Measurements from ENCODE around the gene NTRK1.
A peak's percentile ranks its signal among the peaks of the same experiment; 100 is the strongest.

NTRK1 gene

DNA sequence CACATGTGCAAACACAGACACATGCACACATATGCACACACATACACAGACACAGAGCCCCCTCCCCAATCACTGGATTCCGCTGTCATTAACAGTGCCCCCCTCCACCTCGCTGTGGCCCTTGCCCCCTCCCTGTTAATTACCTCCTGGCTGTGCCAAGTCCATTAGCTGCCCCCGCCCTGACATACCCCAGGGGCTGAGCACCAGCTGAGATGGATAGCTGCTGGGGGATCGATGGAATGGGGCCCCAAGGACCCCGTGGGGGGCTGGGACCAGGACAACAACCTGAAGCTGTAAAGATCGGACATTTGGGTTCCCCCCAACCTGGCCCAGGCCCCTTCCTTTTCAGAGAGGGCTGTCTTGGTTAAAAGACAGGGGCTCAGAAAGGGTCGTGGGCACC lies 23.3 kb downstream of the NTRK1 start:
- no peak for DNase-seq

DNA sequence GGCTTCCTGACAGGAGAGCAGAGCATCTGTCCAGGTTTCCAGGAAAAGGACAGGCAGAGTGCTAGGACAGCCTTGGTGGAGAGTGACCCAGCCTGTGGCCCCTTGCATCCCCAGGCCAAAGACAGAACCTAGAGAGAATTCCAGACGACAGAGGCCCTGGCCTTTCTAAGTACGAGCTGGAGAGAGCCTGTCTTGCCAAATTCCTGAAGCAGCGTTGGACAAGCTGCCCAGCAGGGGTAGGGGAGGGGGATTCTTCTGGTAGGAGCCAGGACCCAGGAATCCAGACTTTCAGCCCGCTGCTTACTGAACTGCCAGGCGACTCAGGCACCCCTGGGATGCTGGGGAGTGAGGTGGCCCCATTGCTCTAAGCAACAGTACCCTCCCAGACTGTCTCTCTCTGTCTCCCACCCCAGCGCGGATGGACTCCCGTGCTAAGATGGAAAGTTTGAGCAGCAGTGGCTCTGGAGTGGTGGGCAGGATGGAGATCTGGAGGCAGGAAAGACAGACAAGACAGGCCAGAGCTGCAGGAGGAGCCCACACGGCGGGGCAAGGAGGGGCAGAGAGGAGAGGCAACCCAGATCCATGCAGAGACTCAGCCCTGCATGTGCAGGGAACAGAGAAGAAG lies 24.0 kb downstream of the NTRK1 start:
- DNase-seq = no peak

DNA sequence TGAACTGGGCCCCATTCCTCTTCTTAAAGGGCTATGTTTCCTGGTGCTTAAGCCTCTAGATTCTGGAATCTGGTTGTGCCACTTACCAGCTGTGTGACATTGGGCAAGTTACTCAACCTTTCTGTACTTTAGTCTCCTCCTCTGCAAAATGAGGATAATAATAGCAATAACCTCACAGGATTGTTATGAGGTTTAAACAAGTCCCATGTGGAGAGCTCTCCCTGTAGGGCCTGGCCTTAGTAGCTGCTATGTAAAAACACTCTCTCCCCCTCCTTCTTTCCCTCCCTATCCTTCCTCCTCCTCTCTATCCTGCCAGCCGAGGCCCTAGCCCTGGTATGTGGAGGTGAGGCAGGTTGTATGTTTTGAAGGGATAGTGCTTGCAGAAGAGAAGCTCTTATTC lies 24.6 kb downstream of the NTRK1 start:
- no peak for DNase-seq

DNA sequence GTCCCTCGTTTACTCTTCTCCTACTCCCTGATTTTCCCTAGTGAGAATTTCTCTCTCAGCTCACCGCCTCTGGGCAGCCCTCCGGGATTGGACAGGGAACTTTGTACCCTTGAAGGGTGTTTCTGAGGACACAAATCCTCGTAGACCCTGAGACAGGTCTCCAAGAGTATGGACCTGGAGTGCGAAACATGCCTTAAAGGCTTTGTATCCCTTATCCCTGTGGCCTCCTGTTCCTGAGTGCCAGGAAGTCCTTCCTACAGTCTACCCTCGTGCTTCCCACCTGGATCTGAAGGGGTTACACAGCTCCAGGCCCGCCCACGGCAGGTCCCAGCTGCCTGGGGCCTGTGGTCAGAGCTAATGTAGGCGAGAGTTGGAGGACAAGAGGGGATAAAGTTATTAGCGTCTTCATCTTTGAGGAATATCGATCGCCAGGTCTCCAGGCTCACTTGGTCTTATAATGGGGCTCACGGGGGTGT lies 25.3 kb downstream of the NTRK1 start:
- no peak for DNase-seq

DNA sequence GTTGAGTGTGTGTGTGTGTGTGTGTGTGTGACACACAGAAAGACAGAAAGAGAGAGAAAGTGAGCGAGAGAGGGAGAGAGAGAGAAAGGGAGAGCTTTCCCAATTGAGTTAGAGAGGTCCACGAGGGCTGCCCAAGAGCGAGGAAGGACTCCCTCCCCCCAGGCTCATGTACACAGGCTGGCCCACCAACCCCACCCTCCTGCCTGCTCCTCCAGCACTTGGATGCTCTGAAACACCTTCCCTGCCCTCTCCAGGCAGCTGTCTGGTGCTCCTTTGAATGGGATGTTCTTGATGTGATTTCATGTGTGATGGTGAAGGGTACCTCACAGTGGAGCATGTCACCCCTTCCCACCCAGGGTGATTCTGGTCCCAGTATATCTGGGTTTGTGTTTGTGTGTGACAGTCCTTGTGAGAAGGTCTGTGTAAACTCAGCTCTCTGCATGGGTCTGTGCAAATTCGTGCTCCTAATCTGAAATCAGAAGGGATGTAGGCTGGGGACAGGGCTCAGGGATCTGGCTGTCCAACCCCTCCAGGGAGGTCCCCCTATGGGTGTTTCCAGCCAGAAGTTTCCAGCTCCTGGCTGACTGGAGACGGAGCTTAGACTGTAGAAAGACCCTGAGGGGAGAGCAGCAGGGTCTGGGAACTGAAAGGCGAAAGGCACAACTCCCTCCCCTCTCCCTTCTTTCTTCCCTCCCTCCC lies 26.1 kb downstream of the NTRK1 start:
- DNase-seq = no peak

DNA sequence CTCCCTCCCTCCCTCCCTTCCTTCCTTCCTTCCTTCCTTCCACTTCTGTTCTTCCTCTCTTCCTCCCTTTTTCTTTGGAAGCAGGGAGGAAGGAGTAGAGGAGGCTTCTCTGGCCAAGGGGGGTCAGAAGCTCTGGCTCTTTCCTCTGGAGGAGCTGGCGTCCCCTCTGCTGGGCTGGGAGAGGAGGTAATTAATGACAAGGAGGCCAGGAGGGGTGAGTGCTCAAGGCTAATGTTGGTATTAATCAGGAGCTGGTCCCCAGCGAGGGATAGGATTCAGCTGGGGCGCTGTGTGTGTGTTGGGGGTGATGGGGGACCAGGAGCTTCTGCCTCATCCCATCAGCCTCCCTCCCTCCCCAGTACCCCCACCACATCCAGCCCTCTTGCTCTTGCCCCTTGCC lies 26.7 kb downstream of the NTRK1 start:
- no peak for DNase-seq

DNA sequence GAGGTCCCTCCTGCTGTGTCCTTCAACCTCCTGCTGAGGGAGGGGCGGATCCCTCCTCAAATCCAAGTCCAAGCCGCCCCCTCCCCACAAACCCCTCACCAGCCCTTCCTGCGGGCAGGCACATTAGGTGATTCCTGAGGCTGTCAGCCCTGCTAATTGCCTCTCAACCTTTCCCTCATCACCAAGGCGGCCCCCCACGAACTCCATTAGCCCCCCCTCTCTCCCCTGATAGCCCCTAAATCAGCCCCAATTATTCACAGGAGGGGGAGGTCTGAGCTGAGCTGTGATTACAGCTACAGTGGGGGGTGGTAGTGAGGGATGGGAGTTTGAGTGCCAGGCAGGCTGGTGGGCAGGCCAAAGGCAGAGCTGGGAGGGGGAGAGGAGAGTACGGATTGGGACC lies 27.1 kb downstream of the NTRK1 start:
- no peak for DNase-seq

DNA sequence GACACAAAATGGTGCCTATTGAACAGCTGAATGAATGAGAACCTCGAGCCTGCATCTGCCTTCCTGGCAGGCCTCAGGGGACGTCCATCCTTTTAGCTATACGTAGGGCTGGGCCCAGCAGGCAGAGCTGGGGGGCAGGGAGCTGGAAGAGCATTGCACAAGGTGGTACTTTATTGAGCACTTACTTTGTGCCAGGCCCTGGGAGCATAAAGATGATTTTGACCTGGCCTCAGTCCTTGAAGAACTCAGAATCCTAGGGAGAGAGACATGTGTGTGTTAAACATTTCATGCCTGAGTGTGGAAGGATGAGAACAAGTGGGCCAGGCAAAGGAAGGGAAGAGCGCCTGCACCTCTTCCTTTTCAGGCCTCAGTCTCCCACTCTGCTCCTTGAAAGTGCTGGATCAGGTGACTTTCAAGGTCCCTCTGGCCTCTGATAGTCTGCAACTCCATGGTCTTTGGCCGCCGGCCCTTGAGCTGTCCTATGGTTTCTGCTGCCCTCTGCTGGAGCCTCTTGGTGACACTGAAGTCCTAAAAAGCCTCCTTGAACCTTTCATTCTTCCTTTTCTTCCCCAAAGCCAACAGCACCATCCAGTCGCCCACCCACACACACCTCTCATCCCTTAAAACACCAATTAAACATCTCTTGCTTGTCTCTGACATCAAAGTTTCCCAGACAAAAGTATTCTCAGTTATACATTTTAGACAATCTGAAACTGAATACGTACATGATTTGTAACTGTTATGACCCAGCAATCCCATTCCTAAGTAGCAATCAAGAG lies 29.3 kb downstream of the NTRK1 start:
- DNase-seq = no peak

DNA sequence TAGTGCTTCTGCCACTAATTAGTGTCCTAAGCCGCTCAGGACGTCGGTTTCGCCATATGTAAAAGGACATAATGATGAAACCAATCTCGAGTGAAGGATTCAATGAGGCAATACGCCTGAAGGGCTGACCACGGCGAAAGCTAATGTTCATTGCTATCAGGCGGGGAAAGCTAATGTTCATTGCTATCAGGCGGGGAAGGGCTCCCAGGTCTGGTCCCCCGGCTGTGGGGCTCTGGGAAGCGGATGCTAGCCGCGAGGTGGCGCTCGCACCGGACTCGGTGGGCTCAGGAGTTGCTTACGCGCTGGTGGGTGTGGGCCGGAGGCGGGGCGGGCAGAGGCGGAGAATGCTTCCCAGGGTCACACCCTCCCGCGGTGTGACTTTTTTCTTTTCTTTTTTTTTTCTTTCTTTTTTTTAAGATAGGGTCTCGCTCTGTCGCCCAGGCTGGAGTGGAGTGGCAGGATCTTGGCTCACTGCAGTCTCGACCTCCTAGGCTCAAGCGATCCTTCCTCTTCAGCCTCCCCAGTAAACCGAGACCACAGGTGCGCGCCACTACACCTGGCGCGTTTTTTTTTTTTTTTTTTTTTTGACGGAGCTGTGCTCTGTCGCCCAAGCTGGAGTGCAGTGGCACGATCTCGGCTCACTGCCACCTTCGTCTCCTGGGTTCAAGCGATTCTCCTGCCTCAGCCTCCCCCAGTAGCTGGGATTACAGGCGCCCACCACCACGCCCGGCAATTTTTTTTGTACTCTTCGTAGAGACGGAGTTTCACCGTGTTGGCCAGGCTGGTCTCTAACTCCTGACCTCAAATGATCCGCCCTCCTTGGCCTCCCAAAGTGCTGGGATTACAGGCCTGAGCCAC lies 31.8 kb downstream of the NTRK1 start:
- peak; percentile 42 for DNase-seq

DNA sequence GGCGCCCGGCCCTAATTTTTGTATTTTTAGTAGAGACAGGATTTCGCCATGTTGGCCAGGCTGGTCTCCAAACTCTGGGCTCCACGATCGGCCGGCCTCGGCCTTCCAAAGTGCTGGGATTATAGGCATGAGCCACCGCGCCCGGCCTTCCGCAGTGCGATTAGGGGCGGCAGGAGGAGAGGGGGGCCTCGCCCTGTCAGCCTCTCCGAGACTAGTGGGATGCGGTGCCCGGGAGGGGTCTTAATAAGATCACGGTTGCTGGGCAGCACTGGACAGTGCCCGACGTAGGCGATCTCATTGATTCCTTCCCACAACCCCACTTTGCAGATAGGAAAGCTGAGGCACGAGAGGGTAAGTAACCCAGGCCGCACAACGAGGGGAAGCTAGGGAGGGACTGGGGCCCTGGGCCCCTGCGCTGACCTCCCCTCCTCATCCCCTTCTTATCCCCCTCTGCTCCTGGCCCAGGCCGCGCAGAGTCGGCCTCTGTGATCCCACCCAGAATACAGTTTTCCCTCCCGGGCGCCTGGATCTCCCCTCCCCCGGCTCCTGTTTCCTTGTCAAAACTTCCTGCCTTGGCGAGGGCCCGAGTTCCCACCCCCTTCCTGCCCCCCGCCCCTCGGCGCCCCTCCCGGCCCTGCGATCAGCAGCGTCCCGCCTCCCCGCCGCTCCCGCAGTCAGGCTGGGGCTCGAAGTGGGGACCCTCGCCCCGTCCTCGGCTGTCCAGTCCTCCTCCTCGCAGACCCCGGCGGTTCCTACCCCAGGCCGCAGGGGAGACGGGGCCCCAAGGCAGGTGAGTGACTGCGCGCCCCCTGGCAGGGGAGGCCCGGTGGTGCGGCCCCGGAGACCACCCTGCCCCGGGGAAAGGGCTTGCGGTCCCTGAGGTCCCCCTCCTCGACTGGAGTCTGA lies 32.6 kb downstream of the NTRK1 start, which contains the start of gene PEAR1:
PEAR1 (plus strand) TSS at position 671 of the 906 bp plus-strand sequence. CDS start 10,209 bp downstream, outside the sequence.
- DNase-seq = no peak

DNA sequence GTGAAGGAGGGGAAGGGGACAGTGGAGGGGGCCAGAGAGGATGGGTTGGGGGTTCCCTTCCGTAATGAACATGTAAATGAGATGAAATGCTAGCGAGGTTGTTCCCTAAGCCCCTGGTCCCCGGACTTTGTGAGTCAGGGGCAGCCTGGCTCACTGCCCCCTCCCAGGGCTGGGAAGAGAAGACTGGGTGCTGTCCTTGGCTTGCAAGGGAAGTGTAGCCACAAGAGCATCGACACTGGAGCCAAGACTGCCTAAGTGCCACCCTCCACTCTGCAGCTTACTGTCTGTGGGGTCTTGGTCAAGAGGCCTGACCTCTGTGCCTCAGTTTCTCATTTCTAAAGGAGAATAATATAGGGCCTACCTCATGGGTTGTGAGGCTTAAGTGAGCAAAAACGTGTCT lies 33.3 kb downstream of the NTRK1 start:
- DNase-seq = no peak

DNA sequence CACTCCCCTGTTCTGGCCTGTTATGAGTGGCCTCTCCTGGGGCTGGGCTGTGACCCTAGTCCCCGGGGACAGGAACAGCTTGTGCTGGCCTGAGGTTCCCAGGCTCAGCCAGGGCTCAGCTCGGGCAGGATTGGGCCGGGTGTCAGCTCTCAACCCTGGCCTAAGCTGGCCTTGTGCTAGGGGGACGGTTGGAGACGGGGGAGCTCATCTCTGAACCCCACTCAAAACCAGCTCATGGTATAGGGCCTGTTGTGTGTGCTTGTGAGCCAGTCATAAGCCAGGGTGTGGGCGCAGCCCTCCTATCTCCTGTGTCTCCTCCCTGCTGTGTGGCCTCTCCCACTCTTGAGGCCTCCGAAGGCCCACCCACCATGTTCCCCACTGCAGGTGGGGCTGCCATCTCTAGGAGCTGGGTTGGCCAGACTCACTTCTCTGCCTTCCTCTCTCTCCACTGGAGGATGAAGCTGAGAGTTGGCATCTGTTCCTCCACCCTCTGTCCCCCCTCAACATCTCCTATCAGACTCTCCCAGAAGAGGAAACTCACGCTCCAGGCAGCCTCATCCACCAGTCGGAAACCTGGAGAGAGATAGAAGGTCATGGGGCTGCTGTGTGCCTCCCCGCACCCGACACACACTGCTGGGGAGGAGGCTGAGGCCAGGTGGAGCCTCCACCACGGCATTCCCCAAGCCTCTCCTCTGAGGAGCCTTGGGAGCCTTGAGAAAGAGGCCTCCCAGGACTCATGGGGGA lies 34.2 kb downstream of the NTRK1 start:
- no peak for DNase-seq

DNA sequence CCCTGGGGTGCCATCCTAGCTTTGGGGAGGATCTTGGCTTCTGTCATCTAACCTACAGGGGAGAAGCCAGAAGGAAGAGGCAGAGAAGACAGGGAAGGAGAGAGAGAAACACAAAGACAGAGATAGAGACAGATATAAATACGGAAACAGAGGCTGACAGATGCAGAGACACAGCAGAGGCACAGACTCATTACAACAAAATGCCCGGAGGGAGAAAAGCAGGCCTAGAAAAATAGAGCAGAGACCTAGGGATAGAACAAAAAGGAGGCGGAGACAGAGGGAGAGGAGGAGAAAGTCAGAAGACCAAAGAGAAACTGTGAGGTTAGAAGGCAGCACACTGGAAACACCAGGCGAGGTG lies 34.8 kb downstream of the NTRK1 start:
- DNase-seq = no peak

DNA sequence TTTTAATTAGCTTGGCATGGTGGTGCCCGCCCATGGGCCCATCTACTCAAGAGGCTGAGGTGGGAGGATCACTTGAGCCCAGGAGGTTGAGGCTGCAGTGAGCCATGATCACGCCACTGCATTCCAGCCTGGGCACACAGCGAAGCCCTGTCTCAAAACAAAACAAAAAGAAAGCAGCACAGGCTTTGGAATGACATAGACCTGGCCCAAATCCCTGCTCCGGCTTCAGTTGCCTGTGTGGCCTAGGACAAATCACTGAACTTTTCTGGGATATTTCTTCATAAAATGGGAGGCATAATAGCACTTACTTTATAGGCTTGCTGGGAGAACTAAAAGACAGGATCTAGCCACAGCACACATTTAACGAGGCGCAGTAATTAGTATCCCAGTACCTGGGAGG lies 35.3 kb downstream of the NTRK1 start:
- no peak for DNase-seq

DNA sequence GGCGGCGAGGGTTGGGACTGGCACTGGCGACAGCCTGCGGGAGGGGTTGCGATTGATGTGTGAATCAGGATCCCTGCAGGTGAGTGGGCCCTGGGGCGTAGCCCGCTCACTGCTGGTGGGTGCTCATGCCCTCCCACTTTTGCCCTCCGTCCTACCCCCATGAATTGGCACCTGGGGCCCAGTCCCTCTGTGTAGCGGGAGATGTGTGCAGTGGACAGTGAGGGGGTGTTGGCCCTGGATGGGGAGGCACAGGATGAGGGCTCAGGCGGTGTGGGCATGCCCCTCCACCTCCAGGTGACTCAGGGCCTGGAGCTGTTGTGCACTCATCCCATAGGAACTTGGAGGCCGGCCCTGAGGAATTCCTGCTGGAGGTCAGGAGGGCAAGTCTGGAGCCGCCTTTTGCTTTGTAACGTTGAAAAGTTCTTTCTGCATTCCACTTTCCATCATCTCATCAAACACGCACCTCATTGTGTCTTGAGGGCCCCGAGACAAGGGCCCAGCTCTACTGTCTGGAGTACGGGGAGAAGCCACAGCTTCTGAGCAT lies 35.9 kb downstream of the NTRK1 start:
- DNase-seq = no peak

DNA sequence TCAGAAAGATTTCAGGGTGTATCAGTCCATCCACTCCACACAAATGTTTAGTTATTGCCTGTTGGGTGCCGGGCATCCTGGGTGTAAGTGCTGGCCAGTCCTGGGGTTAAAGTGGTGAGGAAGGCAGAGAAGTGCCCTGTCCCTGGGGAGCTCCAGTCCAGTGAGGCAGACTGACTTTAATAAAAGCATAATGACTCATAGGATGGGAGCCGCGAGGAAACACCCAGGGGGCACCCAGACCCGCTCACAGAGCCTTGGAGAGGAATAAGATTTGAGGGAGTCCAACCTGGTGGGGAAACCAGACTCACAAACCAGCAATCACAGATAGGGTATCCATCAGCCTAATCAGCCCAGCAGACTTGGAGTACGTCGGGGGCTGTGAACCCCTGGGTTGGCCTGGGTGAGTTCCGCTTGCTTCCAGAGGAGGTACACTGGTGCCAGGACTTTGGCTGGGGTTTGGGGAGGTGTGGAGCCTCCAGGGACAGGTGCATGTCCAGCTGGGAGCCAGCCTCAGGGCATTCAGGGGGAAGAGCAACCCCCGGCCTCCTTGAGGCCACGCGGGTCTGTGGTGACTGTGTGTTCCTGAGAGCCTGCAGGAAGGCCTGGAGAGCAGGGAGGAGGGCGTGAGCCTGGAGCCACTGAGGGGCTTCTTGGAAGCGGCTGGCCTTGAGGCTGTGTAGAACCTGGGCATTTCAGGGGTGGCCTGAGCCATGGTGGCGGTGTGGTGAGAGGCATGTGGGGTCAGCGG lies 36.6 kb downstream of the NTRK1 start:
- DNase-seq = no peak

DNA sequence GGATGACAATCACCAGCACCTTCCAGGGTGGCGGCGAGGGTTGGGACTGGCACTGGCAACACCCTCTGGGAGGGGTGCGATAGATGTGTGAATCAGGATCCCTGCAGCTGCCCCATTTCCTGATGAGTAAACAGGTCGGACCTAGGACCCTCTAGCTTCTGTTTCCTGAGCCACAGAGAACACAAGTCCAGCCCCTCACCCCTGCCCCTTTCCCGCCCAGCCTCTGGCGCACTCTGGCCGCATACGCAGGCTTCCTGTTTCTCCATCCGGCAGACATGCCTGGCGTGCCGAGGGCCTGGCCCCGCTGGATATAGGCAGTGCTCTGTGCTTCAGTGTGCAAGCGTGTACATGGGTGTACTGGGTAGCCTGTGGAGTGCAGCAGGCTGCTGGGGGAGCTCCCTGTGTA lies 37.5 kb downstream of the NTRK1 start:
- peak; percentile 29 for DNase-seq

DNA sequence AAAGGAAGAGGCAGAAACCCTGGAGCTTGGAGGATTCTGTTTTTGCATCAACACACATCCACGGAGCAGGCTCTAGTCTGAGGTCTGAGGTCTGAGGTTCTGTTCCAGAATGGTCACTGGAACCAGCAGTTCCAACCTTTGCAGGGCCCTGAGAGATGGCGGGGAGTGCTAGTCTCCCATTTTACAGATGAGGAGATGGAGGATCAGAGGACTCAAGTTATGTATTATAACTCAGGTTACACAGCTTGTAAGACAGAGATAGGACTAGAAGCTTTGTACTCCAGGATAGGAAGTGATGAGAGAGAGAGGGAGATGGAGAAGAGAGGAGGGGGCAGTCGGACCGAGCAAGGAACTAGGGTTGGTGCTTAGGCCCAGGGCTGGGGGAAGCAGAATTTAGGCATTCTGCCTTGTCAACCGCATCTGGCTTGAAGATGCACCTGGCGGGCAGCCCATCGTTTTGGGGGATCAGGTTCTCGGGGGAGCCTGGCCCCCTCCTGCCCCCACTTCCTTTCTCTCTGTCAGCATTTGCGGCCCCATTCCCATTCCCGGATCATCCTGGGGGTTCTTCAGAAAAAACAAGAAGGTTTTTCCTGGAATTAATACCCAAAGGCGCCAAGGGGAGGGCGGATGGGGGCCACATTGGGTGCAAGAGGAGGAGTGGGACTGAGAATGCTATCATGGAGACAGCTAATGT lies 38.5 kb downstream of the NTRK1 start:
- DNase-seq = no peak

DNA sequence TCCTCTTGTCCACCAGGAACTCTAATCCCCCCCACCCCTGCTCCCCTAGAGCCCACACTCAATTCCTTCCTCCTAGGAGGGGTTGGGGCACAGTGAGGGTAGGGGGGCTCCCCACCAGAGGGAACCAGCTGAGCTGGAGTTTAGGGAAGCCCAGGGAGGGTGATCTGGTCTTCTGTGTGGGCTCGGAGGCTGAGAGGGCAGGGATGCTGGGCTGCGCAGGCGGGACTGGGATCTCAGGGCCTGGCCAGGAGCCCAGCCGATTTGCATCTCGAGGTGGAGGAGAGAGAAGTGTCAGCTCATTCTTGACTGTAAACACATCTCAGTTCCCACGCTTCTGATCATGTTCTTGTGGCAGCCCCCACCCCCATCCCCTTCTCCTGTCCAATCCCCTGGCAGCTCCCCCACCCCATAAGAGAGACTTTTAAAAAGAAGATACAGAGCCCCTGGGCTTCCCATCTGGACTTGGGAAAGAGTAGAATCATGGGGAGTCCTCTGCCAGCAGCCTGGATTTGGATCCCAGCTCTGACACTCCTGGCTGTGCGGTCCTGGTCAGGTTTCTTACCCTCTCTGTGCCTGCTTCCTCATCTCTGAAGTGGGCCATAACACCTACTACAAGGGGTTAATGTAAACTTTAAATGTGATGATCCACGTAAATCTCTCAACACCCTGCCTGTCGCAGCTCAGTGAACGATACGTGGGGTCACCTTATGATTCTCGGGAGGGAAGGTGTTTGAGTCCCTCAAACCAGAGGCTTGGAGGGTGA lies 39.5 kb downstream of the NTRK1 start:
- no peak for DNase-seq

All from KG1 (cell line).